ENCODE results near the gene SETD9. TPM values are rescaled to one million over a fixed set of nuclear protein-coding genes. Genes with fewer than 3 reads are reported as not detected.

The SETD9 gene
- total and polyA plus RNA-seq, 9 of the 15 experiments (the other 6 are each of a cell fraction or from before 2014, with no cell fraction given): 10.8 to 32.6 (median 19.8) TPM

DNA sequence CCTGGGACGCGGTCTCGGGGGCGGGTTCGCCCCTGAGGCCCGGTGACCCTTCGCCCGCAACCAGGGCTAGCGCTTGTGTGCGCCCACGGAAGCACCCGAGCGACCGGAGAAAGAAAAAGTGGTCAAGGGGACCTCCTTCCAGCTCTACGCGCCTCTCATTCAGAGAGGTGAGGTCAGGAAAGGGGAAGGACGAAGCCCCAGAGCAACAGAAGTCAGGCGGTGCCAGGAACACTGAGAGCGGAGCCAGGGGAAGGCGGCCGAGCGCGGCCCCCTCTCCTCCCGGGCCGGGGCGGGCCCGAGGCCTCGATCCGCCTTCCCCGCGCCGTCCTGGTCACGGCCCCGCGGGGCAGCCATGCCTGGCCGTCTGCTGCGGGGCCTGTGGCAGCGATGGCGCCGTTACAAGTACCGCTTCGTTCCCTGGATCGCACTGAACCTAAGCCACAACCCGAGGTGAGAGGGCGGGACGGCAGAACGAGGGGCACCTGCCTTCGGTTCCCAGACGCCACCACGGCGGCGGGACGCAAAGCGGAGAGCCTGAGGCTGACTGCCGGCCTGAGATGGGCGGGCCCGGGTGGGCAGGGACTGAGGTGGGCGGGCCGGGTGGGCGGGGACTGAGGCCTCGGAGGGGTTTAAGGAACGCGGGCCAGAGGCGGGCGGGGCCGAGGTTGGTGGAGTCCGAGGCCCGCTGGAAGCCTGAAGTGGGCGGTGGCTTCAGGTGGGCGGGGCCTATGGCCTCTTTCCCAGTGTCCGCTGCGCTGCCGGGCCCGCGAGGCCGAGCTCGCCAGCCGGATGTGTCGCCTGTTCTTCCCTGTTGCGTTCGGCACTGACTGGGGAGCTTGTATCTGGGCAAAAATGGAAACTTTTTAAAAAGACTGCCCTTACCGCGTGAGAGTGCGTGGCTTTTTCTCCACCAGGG is at the start of gene SETD9 (continued):
- TF ChIP-seq, protein P1, sequence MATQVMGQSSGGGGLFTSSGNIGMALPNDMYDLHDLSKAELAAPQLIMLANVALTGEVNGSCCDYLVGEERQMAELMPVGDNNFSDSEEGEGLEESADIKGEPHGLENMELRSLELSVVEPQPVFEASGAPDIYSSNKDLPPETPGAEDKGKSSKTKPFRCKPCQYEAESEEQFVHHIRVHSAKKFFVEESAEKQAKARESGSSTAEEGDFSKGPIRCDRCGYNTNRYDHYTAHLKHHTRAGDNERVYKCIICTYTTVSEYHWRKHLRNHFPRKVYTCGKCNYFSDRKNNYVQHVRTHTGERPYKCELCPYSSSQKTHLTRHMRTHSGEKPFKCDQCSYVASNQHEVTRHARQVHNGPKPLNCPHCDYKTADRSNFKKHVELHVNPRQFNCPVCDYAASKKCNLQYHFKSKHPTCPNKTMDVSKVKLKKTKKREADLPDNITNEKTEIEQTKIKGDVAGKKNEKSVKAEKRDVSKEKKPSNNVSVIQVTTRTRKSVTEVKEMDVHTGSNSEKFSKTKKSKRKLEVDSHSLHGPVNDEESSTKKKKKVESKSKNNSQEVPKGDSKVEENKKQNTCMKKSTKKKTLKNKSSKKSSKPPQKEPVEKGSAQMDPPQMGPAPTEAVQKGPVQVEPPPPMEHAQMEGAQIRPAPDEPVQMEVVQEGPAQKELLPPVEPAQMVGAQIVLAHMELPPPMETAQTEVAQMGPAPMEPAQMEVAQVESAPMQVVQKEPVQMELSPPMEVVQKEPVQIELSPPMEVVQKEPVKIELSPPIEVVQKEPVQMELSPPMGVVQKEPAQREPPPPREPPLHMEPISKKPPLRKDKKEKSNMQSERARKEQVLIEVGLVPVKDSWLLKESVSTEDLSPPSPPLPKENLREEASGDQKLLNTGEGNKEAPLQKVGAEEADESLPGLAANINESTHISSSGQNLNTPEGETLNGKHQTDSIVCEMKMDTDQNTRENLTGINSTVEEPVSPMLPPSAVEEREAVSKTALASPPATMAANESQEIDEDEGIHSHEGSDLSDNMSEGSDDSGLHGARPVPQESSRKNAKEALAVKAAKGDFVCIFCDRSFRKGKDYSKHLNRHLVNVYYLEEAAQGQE (IDR thresholded peaks at IDR 0.05; ENCODE audit: borderline replicate concordance): peak; percentile 7; the same call in 1 of the 2 replicates
- TF ChIP-seq, protein P1 (CRISPR knock-in tag; IDR thresholded peaks at IDR 0.05; ENCODE audit: low read depth): no peak
- TF ChIP-seq, protein P2, sequence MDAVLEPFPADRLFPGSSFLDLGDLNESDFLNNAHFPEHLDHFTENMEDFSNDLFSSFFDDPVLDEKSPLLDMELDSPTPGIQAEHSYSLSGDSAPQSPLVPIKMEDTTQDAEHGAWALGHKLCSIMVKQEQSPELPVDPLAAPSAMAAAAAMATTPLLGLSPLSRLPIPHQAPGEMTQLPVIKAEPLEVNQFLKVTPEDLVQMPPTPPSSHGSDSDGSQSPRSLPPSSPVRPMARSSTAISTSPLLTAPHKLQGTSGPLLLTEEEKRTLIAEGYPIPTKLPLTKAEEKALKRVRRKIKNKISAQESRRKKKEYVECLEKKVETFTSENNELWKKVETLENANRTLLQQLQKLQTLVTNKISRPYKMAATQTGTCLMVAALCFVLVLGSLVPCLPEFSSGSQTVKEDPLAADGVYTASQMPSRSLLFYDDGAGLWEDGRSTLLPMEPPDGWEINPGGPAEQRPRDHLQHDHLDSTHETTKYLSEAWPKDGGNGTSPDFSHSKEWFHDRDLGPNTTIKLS (IDR thresholded peaks at IDR 0.05; ENCODE audit: borderline replicate concordance, low read depth): peak; percentile 33; the same call in 1 of the 2 replicates
- TF ChIP-seq TCFL5 (CRISPR knock-in tag; conservative IDR thresholded peaks at IDR 0.05): no peak
- TF ChIP-seq JUND (IDR thresholded peaks at IDR 0.05; ENCODE audit: borderline replicate concordance, low read depth, low read length): peak; percentile 14; the same call in 1 of the 2 replicates
- TF ChIP-seq JUND (tag; IDR thresholded peaks at IDR 0.05; ENCODE audit: borderline replicate concordance, low read depth, low read length): no peak; the same call in 2 of the 3 replicates
- TF ChIP-seq PHF20 (IDR thresholded peaks at IDR 0.05; ENCODE audit: partially characterized antibody): peak; percentile 52
- 0 out of 2 replicates have a peak, but pooled peaks have one; percentile 20 for TF ChIP-seq HNRNPL (IDR thresholded peaks at IDR 0.05; ENCODE audit: low read depth, low read length)
- peak; percentile 74 for TF ChIP-seq NFIC (IDR thresholded peaks at IDR 0.05)
- no peak; the same call in 1 of the 2 replicates for TF ChIP-seq ZNF175 (CRISPR knock-in tag; IDR thresholded peaks at IDR 0.05; ENCODE audit: low read depth)
- no peak for TF ChIP-seq NR1H2 (CRISPR knock-in tag; IDR thresholded peaks at IDR 0.05)
- peak; percentile 54 for TF ChIP-seq FIP1L1 (IDR thresholded peaks at IDR 0.05; ENCODE audit: low read depth, low read length, poor library complexity, severe bottlenecking)
- TF ChIP-seq SRF (CRISPR knock-in tag; IDR thresholded peaks at IDR 0.05): 0 out of 4 replicates have a peak, but pooled peaks of 1 of the 2 experiments have one; percentile 9
- TF ChIP-seq, protein P3, sequence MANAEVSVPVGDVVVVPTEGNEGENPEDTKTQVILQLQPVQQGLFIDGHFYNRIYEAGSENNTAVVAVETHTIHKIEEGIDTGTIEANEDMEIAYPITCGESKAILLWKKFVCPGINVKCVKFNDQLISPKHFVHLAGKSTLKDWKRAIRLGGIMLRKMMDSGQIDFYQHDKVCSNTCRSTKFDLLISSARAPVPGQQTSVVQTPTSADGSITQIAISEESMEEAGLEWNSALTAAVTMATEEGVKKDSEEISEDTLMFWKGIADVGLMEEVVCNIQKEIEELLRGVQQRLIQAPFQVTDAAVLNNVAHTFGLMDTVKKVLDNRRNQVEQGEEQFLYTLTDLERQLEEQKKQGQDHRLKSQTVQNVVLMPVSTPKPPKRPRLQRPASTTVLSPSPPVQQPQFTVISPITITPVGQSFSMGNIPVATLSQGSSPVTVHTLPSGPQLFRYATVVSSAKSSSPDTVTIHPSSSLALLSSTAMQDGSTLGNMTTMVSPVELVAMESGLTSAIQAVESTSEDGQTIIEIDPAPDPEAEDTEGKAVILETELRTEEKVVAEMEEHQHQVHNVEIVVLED (CRISPR knock-in tag; IDR thresholded peaks at IDR 0.05): no peak

All from K562 (cell line).